Body of pancreas (tissue), 4 donors: ENCODE measurements around the gene MNAT1. TPM values are rescaled to one million over a fixed set of nuclear protein-coding genes. Genes with fewer than 3 reads are reported as not detected.

Source experiments
- ATAC-seq: fragments of 150-250 bp; one replicate; pipeline ENCODE4 v1.9.1; 2016
- DNase-seq, 4 donors: peaks; one replicate each; pipeline ENCODE4 v3.0.0-alpha.2; 2019
- H3K27ac ChIP-seq, 4 donors: fragments of 200-600 bp; sonication (generic); 1 replicate in 3 of 4; 2 replicates in 1 of 4; pipeline versions ENCODE4 v1.5.1 to v1.6.1; 2016 to 2019; ENCODE audit warnings: mild to moderate bottlenecking in 1 of 4, mixed read lengths in 1 of 4, moderate library complexity in 1 of 4
- H3K27me3 ChIP-seq, 2 donors: fragments of 200-600 bp; sonication (generic); one replicate each; pipeline ENCODE4 v1.6.0; 2016; ENCODE audit warnings: mild to moderate bottlenecking in 1 of 2
- H3K36me3 ChIP-seq, 2 donors: fragments of 200-600 bp; sonication (generic); replicated peaks in 1 of 2; 2 replicates each; pipeline ENCODE4 v1.5.1; 2016; ENCODE audit warnings: low read depth in 2 of 2; ENCODE audit not compliant: insufficient read depth in 1 of 2
- H3K4me1 ChIP-seq: fragments of 200-600 bp; sonication (generic); one replicate; pipeline ENCODE4 v1.6.0; 2016
- H3K4me3 ChIP-seq, 2 donors: fragments of 200-600 bp; sonication (generic); 1 replicate in 1 of 2; 2 replicates in 1 of 2; pipeline ENCODE4 v1.5.1; 2016 to 2019
- H3K9me3 ChIP-seq, 3 donors: fragments of 200-600 bp; sonication (generic); 1 replicate in 2 of 3; 2 replicates in 1 of 3; pipeline ENCODE4 v1.5.1; 2016
- CTCF ChIP-seq, 7 experiments: fragments of 450-650 bp in 4 of 7; fragments of 200-600 bp in 3 of 7; sonication (generic) in 3 of 7; IDR thresholded peaks; one replicate each; pipeline ENCODE4 v1.5.1; 2016 to 2019; ENCODE audit warnings: antibody characterized with exemption in 7 of 7
- POLR2A ChIP-seq, 3 donors: fragments of 450-650 bp; IDR thresholded peaks; one replicate each; pipeline ENCODE4 v1.6.1; 2016; ENCODE audit warnings: antibody characterized with exemption in 3 of 3, mild to moderate bottlenecking in 2 of 3
- WGBS, 2 donors: methylation state at CpG; one replicate each; pipeline ENCODE4 v1.1.5; 2017; 5-methylcytosine and 5-hydroxymethylcytosine counted together
- intact Hi-C: fragments of 100-400 bp; cut with DNase I; formaldehyde crosslinking; loops from one replicate; pipeline ENCODE4 v1.15.1; 2023
- total RNA-seq, 2 donors: library from RNA; depleted of rRNA; stranded (reverse); fragments of >200 nt; gene quantifications; one replicate each; pipeline ENCODE4 v1.1.0, GENCODE V29; 2016

MNAT1 gene
- 10 to 100 TPM; 14.0 to 37.2 TPM for total RNA-seq

DNA sequence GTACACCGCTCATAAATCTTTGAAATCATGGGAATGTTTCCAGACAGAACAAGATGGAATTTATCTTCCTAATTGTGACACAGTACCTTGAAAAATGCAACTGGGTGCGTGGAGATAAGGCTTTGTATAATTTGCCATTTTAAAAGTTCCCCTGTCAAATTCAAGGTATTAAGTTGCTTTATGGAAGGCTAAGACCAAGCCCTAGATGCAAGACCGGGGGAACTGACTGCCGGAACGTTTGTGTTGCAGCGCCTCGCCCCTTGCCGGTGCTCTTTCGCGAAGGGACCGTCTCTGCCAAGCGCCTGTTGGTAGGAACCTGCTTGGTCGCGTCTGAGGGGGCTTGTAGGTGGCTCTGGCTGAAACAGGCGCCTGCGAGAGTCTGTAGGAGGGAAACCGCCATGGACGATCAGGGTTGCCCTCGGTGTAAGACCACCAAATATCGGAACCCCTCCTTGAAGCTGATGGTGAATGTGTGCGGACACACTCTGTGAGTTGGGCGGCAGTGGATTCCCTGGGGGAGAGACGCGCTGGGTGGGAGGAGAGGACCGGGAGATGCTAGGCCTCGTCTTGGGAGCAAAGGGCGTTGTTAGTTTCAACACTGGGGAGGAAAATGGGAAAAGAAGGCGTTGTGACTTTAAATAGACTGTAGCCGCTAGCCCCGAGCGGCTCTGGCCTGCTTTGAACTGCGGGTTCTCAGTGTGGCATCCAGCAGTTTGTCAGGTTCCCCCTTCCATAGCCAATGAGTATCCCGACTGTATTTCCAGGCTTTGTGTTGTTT lies at the start of gene MNAT1:
Gene MNAT1 (plus strand): TSS at position 297 of the 778 bp plus-strand sequence. CDS start 102 bp downstream, at position 399.
- TF ChIP-seq CTCF (IDR thresholded peaks at IDR 0.05), result peak in 4 of 7 experiments; percentile 15 to 31 (median 20)
- peak in 2 of 3 donors; percentile 56 to 72 for TF ChIP-seq POLR2A (IDR thresholded peaks at IDR 0.05)
- peak; percentile 76 to 87 (median 78) for DNase-seq
- Histone ChIP-seq H3K27me3 (no peaks in the 10 kb centered on the region), H3K4me1 (peaks cover 21% of the 10 kb centered on the region), H3K27ac (peak within 1 kb of the TSS; percentile 35 to 80 (median 72)), H3K4me3 (peak within 1 kb of the TSS; percentile 63 to 71), H3K36me3 (no peaks in the 10 kb centered on the region), H3K9me3 (no peaks in the 10 kb centered on the region)
- WGBS, 2 donors, result 1% methylated on average over 26 to 33 of the region's 33 CpGs
- peak; percentile 97 for ATAC-seq
- intact Hi-C loops, result no loop called here

- Histone ChIP-seq H3K9me3 (no peaks in the 10 kb centered on the region), H3K27ac (no peak overlapping the region), H3K4me3 (no peak overlapping the region), H3K27me3 (no peaks in the 10 kb centered on the region), H3K4me1 (no peaks in the 10 kb centered on the region), H3K36me3 (no peaks in the 10 kb centered on the region)
- ATAC-seq (no peak), DNase-seq (no peak)
- no peak for TF ChIP-seq CTCF (IDR thresholded peaks at IDR 0.05)
- TF ChIP-seq POLR2A (IDR thresholded peaks at IDR 0.05), result no peak
- intact Hi-C loops, result no loop called here
Measured at GRCh38 chr14:60686865-60687264, 47.7 kb upstream of the MNAT1 start.

DNA sequence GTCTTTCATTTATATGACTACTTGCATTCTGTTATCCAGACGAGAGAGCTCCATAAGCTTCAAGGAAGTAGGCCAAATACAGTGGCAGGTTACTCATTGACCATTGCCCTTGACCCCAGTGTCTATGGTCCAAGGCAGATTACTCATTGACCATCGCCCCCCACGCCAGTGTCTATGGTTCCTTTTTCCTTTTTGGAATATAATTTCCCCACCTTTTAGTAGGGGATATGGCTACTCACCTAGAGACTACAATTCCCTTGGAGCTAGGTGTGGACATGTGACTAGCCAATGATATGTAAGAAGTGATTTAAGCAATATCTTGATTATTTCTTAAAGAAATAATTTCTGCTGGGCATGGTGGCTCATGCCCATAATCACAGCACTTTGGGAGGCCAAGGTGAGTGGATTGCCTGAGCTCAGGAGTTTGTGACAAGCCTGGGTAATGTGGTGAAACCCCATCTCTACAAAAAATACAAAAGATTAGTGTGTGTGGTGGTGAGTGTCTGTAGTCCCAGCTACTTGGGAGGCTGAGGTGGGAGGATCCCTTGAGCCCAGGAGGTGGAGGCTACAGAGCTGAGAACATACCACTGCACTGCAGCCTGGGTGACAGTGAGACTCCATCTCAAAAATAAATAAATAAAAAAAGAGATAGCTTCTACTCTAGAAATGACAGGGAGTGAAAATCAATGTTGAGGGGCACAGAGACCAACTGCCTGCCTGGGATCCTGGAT lies 43.0 kb upstream of the MNAT1 start:
- ATAC-seq (no peak), DNase-seq (no peak)
- TF ChIP-seq CTCF (IDR thresholded peaks at IDR 0.05) (no peak), POLR2A (IDR thresholded peaks at IDR 0.05) (no peak)
- H3K27ac ChIP-seq, result no peak overlapping the region
- H3K4me1 ChIP-seq, result no peaks in the 10 kb centered on the region
- no peaks in the 10 kb centered on the region for H3K9me3 ChIP-seq
- intact Hi-C loops, result no loop called here
- no peak overlapping the region for H3K4me3 ChIP-seq
- whole genome bisulfite sequencing, 2 donors, result 50 to 61% methylated on average over 3 of the region's 3 CpGs
- no peaks in the 10 kb centered on the region for H3K27me3 ChIP-seq
- H3K36me3 ChIP-seq, result no peaks in the 10 kb centered on the region

DNA sequence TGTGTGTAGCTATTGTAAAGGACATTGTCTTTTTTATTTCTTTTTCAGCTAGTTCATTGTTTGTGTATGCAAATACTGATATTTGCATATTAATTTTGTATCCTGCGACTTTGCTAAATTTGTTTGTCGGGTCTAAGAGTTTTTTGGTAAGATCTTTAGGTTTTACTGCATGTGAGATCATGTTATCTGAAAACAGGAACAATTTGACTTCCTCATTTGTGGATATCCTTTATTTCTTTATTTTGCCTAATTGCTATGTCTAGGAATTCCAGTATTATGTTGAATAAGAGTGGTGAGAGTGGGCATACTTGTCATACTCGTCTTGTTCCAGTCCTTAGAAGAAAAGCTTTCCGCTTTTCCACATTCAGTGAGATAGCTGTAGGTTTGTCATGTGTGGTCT lies 39.2 kb upstream of the MNAT1 start:
- intact Hi-C loops, result no loop called here
- no peak for ATAC-seq
- H3K9me3 ChIP-seq, result no peaks in the 10 kb centered on the region
- DNase-seq, result no peak
- no peaks in the 10 kb centered on the region for H3K36me3 ChIP-seq
- 74 to 75% methylated on average over 4 of the region's 4 CpGs for WGBS, 2 donors
- H3K4me3 ChIP-seq, result no peak overlapping the region
- H3K4me1 ChIP-seq, result no peaks in the 10 kb centered on the region
- H3K27ac ChIP-seq, result no peak overlapping the region
- no peaks in the 10 kb centered on the region for H3K27me3 ChIP-seq
- no peak for TF ChIP-seq POLR2A (IDR thresholded peaks at IDR 0.05)
- TF ChIP-seq CTCF (IDR thresholded peaks at IDR 0.05), result no peak
